ENCODE results near the gene GRK5.

DNA sequence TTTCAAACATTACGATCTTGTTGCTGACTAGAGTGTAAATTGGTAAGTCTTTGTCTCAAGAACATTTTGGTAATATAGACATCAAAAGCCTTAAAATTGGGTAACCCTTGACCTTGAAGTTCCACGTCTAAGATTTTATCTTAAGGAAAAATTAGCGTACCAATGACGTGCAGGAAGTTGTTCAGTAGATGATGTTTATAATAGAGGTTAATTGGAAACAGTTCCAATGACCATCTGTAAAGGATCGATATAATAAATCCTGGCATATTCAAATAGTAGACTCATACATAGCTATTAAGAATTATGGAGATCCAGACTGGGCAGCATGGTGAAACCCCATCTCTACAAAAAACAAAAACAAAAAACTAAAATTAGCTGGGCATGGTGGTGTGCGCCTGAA is 20.5 kb downstream of the GRK5 start:
- TF ChIP-seq, protein P1, sequence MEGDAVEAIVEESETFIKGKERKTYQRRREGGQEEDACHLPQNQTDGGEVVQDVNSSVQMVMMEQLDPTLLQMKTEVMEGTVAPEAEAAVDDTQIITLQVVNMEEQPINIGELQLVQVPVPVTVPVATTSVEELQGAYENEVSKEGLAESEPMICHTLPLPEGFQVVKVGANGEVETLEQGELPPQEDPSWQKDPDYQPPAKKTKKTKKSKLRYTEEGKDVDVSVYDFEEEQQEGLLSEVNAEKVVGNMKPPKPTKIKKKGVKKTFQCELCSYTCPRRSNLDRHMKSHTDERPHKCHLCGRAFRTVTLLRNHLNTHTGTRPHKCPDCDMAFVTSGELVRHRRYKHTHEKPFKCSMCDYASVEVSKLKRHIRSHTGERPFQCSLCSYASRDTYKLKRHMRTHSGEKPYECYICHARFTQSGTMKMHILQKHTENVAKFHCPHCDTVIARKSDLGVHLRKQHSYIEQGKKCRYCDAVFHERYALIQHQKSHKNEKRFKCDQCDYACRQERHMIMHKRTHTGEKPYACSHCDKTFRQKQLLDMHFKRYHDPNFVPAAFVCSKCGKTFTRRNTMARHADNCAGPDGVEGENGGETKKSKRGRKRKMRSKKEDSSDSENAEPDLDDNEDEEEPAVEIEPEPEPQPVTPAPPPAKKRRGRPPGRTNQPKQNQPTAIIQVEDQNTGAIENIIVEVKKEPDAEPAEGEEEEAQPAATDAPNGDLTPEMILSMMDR (conservative IDR thresholded peaks at IDR 0.05) = no peak
- no peak for TF ChIP-seq EZH2 (IDR thresholded peaks at IDR 0.05; ENCODE audit: low read depth)

Data from PC-9 (cell line).